ENCODE data around the gene SMNDC1.

- TF ChIP-seq CTCF (IDR thresholded peaks at IDR 0.05) = no peak
- TF ChIP-seq POLR2AphosphoS5 (IDR thresholded peaks at IDR 0.05) = no peak
These were observed 62.9 kb downstream of the SMNDC1 start for GRCh38 chr10:110241841-110242240.

Measured in suprapubic skin (tissue), 3 donors.